Erythroblast (primary cell): ENCODE results near the gene TSPAN9.

Source experiments
- DNase-seq, 2 experiments: peaks; one replicate each; lab custom pipeline; 2025; lab: John Stamatoyannopoulos, UW
- GATA1 ChIP-seq: IDR thresholded peaks from 2 replicates; pipeline ENCODE4 v1.6.1; 2011; ENCODE audit warnings: low read depth, mild to moderate bottlenecking, control low read depth, low read length, moderate library complexity
- POLR2A ChIP-seq: IDR thresholded peaks from 2 replicates; pipeline ENCODE4 v1.6.1; 2011; ENCODE audit warnings: mild to moderate bottlenecking, low read length

Gene TSPAN9

GRCh38 chr12:3308609-3309008, 231.4 kb downstream of the TSPAN9 start:
- no peak for DNase-seq
- no peak for TF ChIP-seq GATA1
- TF ChIP-seq POLR2A, result no peak

GRCh38 chr12:3309805-3310204, 232.6 kb downstream of the TSPAN9 start:
- no peak for DNase-seq
- TF ChIP-seq GATA1, result no peak
- no peak for TF ChIP-seq POLR2A

- DNase-seq, result no peak
- no peak for TF ChIP-seq GATA1
- TF ChIP-seq POLR2A, result no peak
These were observed 233.3 kb downstream of the TSPAN9 start for GRCh38 chr12:3310271-3311026.

- no peak for DNase-seq
- TF ChIP-seq GATA1, result no peak
- no peak for TF ChIP-seq POLR2A
These were observed 233.8 kb downstream of the TSPAN9 start for GRCh38 chr12:3311027-3311402.

- no peak for DNase-seq
- TF ChIP-seq GATA1, result no peak
- TF ChIP-seq POLR2A, result no peak
These were observed 234.4 kb downstream of the TSPAN9 start for GRCh38 chr12:3311491-3312103.

GRCh38 chr12:3313066-3313465, 235.9 kb downstream of the TSPAN9 start:
- no peak for DNase-seq
- TF ChIP-seq POLR2A (no peak), GATA1 (no peak)

GRCh38 chr12:3313675-3314663, 236.8 kb downstream of the TSPAN9 start:
- peak; percentile 16 to 29 for DNase-seq
- TF ChIP-seq POLR2A, result no peak

- TF ChIP-seq POLR2A (no peak), GATA1 (no peak)
- DNase-seq, result no peak
These were observed 238.1 kb downstream of the TSPAN9 start for GRCh38 chr12:3315201-3315661.

- no peak for TF ChIP-seq POLR2A
- no peak for DNase-seq
These were observed 239.7 kb downstream of the TSPAN9 start for GRCh38 chr12:3316776-3317480.

GRCh38 chr12:3317481-3317815, 240.3 kb downstream of the TSPAN9 start:
- no peak for DNase-seq
- no peak for TF ChIP-seq POLR2A
- no peak for TF ChIP-seq GATA1

- no peak for TF ChIP-seq GATA1
- no peak for TF ChIP-seq POLR2A
- no peak for DNase-seq
These were observed 240.8 kb downstream of the TSPAN9 start for GRCh38 chr12:3317841-3318501.

GRCh38 chr12:3319723-3320492, 242.7 kb downstream of the TSPAN9 start:
- TF ChIP-seq POLR2A, result no peak
- no peak for TF ChIP-seq GATA1
- no peak for DNase-seq
